Endothelial cell of umbilical vein (primary cell): ENCODE results near the gene DNA2. TPM values are rescaled to one million over a fixed set of nuclear protein-coding genes. Genes with fewer than 3 reads are reported as not detected.

Experiments used
- BruUV-seq: library from RNA; stranded (reverse); fragments of 400-500 nt; replicated peaks from 2 replicates; lab custom pipeline; 2021; lab: Mats Ljungman, UMichigan
- CTCF ChIA-PET: fragments of 300-600, 350-600 bp; sonication (Branson Sonifier 250); formaldehyde crosslinking; loops from one replicate; lab custom pipeline; 2021; ENCODE audit warnings: antibody characterized with exemption, inconsistent platforms; lab: Charles Lee
- POLR2A ChIA-PET: fragments of 300-600, 350-600 bp; sonication (Branson Sonifier 250); formaldehyde crosslinking; loops from one replicate; lab custom pipeline; 2021; ENCODE audit warnings: antibody characterized with exemption, inconsistent platforms; lab: Charles Lee
- DNase-seq: peaks from one replicate; pipeline ENCODE4 v3.0.0-alpha.2; 2011; ENCODE audit warnings: low read depth, low spot score
- FAIRE-seq: peaks from 2 replicates; lab custom pipeline; 2011; peaks lifted over from hg19 to GRCh38; lab: Jason Lieb, UNC
- H2AFZ ChIP-seq: 2 replicates; pipeline ENCODE4 v1.6.0; 2012; ENCODE audit warnings: low read depth, low read length, control low read depth, inconsistent platforms
- H3K27ac ChIP-seq: 2 replicates; pipeline ENCODE4 v1.5.1; 2011; ENCODE audit warnings: low read depth, mild to moderate bottlenecking, control low read depth, low read length, moderate library complexity; ENCODE audit not compliant: insufficient read depth
- H3K27me3 ChIP-seq, 2 experiments: 2 replicates each; pipeline versions ENCODE4 v1.6.0 to v1.6.1; 2011; ENCODE audit warnings: low read length in 2 of 2, mixed read lengths in 1 of 2; ENCODE audit not compliant: control insufficient read depth in 2 of 2, insufficient read depth in 2 of 2
- H3K36me3 ChIP-seq, 2 experiments: 2 replicates in 1 of 2; 3 replicates in 1 of 2; pipeline ENCODE4 v1.5.1; 2011; ENCODE audit warnings: low read length in 2 of 2, mild to moderate bottlenecking in 1 of 2, moderate library complexity in 1 of 2; ENCODE audit not compliant: control insufficient read depth in 2 of 2, insufficient read depth in 2 of 2; ENCODE audit errors: extremely low read depth in 1 of 2
- H3K4me1 ChIP-seq: 3 replicates; pipeline ENCODE4 v1.5.1; 2011; ENCODE audit warnings: mild to moderate bottlenecking, low read length; ENCODE audit not compliant: control insufficient read depth, insufficient read depth; ENCODE audit errors: extremely low read depth
- H3K4me2 ChIP-seq: 2 replicates; pipeline ENCODE4 v1.6.1; 2011; ENCODE audit warnings: low read length, control low read depth, mixed read lengths; ENCODE audit not compliant: insufficient read depth
- H3K4me3 ChIP-seq, 3 experiments: fragments of 200-600 bp in 1 of 3; sonication (generic), shearing (Covaris generic) in 1 of 3; replicated peaks in 1 of 3; 2 replicates each; pipeline ENCODE4 v1.5.1; 2011 to 2016; ENCODE audit warnings: control low read depth in 3 of 3, low read length in 3 of 3, mild to moderate bottlenecking in 2 of 3, inconsistent platforms in 1 of 3, low read depth in 1 of 3, moderate library complexity in 1 of 3; ENCODE audit not compliant: insufficient read depth in 1 of 3
- H3K79me2 ChIP-seq: 2 replicates; pipeline ENCODE4 v1.6.0; 2012; ENCODE audit warnings: low read length, inconsistent platforms; ENCODE audit not compliant: control insufficient read depth, insufficient read depth
- H3K9ac ChIP-seq: replicated peaks from 2 replicates; pipeline ENCODE3; 2011; ENCODE audit warnings: low read length, control low read depth; ENCODE audit not compliant: insufficient read depth; ENCODE audit errors: extremely low read depth
- H3K9me1 ChIP-seq: replicated peaks from 3 replicates; pipeline ENCODE4 v1.6.0; 2011; ENCODE audit warnings: mild to moderate bottlenecking, low read length; ENCODE audit not compliant: control insufficient read depth, insufficient read depth; ENCODE audit errors: extremely low read depth
- H3K9me3 ChIP-seq: replicated peaks from 2 replicates; pipeline ENCODE4 v1.5.1; 2012; ENCODE audit warnings: low read length, inconsistent platforms; ENCODE audit not compliant: control insufficient read depth, insufficient read depth
- H4K20me1 ChIP-seq: replicated peaks from 2 replicates; pipeline ENCODE3; 2011; ENCODE audit warnings: mild to moderate bottlenecking, low read length; ENCODE audit not compliant: control insufficient read depth, insufficient read depth; ENCODE audit errors: extremely low read depth
- CTCF ChIP-seq, 2 donors: IDR thresholded peaks; 1 replicate in 1 of 2; 2 replicates in 1 of 2; pipeline ENCODE4 v1.5.1; 2011; ENCODE audit warnings: low read length in 2 of 2, mild to moderate bottlenecking in 2 of 2, moderate library complexity in 2 of 2, control low read depth in 1 of 2, inconsistent platforms in 1 of 2, low read depth in 1 of 2; ENCODE audit not compliant: insufficient read depth in 1 of 2; ENCODE audit errors: extremely low read depth in 1 of 2
- EZH2 ChIP-seq: IDR thresholded peaks from 2 replicates; pipeline ENCODE4 v1.6.1; 2012; ENCODE audit warnings: borderline replicate concordance, low read depth, mild to moderate bottlenecking, moderate library complexity, low read length, inconsistent platforms; ENCODE audit not compliant: severe bottlenecking
- FOS ChIP-seq: IDR thresholded peaks from 2 replicates; pipeline ENCODE4 v1.6.1; 2011; ENCODE audit warnings: mild to moderate bottlenecking, low read length, moderate library complexity, borderline replicate concordance; ENCODE audit not compliant: insufficient read depth
- GATA2 ChIP-seq: IDR thresholded peaks from 2 replicates; pipeline ENCODE4 v1.7.0; 2011; ENCODE audit warnings: low read depth, mild to moderate bottlenecking, moderate library complexity, mixed read lengths, low read length; ENCODE audit not compliant: insufficient read length, insufficient read depth
- JUN ChIP-seq: IDR thresholded peaks from 2 replicates; pipeline ENCODE4 v1.6.1; 2011; ENCODE audit warnings: borderline replicate concordance, low read depth; ENCODE audit not compliant: insufficient read length, insufficient read depth
- MAX ChIP-seq: IDR thresholded peaks from 2 replicates; pipeline ENCODE4 v1.6.1; 2011; ENCODE audit not compliant: insufficient read depth, insufficient read length
- MYC ChIP-seq: IDR thresholded peaks from one replicate; pipeline ENCODE4 v1.6.1; 2011; ENCODE audit warnings: mild to moderate bottlenecking, low read depth, low read length
- POLR2A ChIP-seq: IDR thresholded peaks from 2 replicates; pipeline ENCODE4 v1.6.1; 2012; ENCODE audit warnings: low read depth, mild to moderate bottlenecking, control low read depth, low read length
- POLR2AphosphoS5 ChIP-seq: IDR thresholded peaks from 2 replicates; pipeline ENCODE4 v1.6.1; 2012; ENCODE audit warnings: low read depth, mild to moderate bottlenecking, control low read depth, low read length, moderate library complexity; ENCODE audit not compliant: insufficient read depth
- dilution Hi-C: fragments of 300-500 bp; cut with MboI; formaldehyde crosslinking; loops from one replicate; pipeline ENCODE4 v1.15.0; 2019; ENCODE audit warnings: low sequenced_read_pairs; ENCODE audit not compliant: extremely low pct_ligation_motif_present
- intact Hi-C: fragments of 100-400 bp; cut with micrococcal nuclease; formaldehyde crosslinking; loops from one replicate; pipeline ENCODE4 v1.10.0; 2022
- polyA plus RNA-seq, 4 experiments: library from polyadenylated mRNA; depleted of rRNA in 3 of 4; stranded (reverse) in 3 of 4; unstranded in 1 of 4; fragments of >200 nt; gene quantifications; 2 replicates each; pipeline versions ENCODE4 v1.2.1 to v1.2.3, GENCODE V29; 2011 to 2012; ENCODE audit warnings: missing spikeins in 1 of 4
- total RNA-seq: library from RNA; stranded (reverse); gene quantifications from 2 replicates; pipeline ENCODE4 v1.2.3, GENCODE V29; 2021

The DNA2 gene
- total and polyA plus RNA-seq, 2 donors (not counting 3 experiments of a cell fraction or from before 2014, with no cell fraction given): 3.5 to 18.1 TPM

- Histone ChIP-seq H3K27ac (no peak overlapping the region), H3K4me3 (no peak overlapping the region), H2AFZ (no peak overlapping the region), H3K9me1 (no peaks in the 10 kb centered on the region), H3K27me3 (no peaks in the 10 kb centered on the region), H4K20me1 (no peaks in the 10 kb centered on the region), H3K4me1 (no peaks in the 10 kb centered on the region), H3K9me3 (no peaks in the 10 kb centered on the region), H3K4me2 (no peak overlapping the region), H3K36me3 (peaks cover 6 to 7% of the 10 kb centered on the region in 2 experiments), H3K79me2 (no peaks in the 10 kb centered on the region), H3K9ac (no peak overlapping the region)
- TF ChIP-seq POLR2A: no peak
- no peak for TF ChIP-seq POLR2AphosphoS5
- TF ChIP-seq MYC: no peak
- no peak for TF ChIP-seq CTCF (IDR thresholded peaks at IDR 0.05; ENCODE audit: extremely low read depth in 1 of 2, insufficient read depth in 1 of 2, low read depth in 1 of 2, low read length in 2 of 2)
- no peak for TF ChIP-seq MAX
- TF ChIP-seq JUN: no peak
- no peak for TF ChIP-seq GATA2
- TF ChIP-seq EZH2: no peak
- no peak for TF ChIP-seq FOS
- ChIA-PET CTCF (no interaction called here), POLR2A (no interaction called here)
- FAIRE-seq (no peak), DNase-seq (no peak)
- intact Hi-C loops: no loop called here
- no TSS peak for BruUV-seq
- dilution Hi-C loops: no loop called here
These were observed 105.2 kb downstream of the DNA2 start for GRCh38 chr10:68366600-68366999.
